ENCODE results near the gene WDR81. TPM values are rescaled to one million over a fixed set of nuclear protein-coding genes. Genes with fewer than 3 reads are reported as not detected.
A peak's percentile ranks its signal among the peaks of the same experiment; 100 is the strongest.
"Not testable (repeated sequence)": the region's sequence is repeated elsewhere in the genome, so short reads cannot be mapped to it uniquely, and the experiment has no call there.

WDR81 gene
- total RNA-seq, 2 experiments from 2014 or later: 35.8 to 36.7 TPM

DNA sequence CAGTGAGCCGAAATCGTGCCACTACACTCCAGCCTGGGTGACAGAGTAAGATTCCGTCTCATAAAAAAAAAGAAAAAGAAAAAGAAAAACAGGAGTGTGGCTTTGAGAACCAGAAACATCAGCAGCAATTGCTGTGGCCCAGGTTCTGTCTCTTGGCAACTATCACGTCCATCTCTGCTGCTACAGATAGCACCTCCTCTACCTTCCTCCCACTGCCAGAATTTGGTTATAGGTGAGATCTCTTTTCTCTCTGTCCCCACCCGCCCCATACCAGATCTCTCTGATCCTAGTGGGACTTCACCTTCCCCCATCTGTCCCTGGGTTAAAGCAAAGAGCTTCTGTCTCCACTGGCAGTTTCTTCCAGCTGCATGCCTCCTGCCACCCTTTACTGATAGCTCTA, 17.4 kb upstream of the WDR81 start:
- H3K27me3 Mint-ChIP-seq: peaks cover 37% of the 10 kb centered on the region
- POLR2A ChIA-PET: interaction anchor here (0.7 kb wide), 1 partner anchor 46 kb away, joined by 5 read pairs; no protein-coding TSS in a partner anchor
- H3K4me1 Mint-ChIP-seq: peaks cover 10% of the 10 kb centered on the region
- ATAC-seq (ENCODE audit: low read depth) (no peak), DNase-seq (no peak)
- peaks cover 2% of the 10 kb centered on the region for H3K36me3 Mint-ChIP-seq
- no peaks in the 10 kb centered on the region for H3K9me3 Mint-ChIP-seq
- no peak overlapping the region for H3K27ac Mint-ChIP-seq
- no peak overlapping the region for H3K4me3 Mint-ChIP-seq

DNA sequence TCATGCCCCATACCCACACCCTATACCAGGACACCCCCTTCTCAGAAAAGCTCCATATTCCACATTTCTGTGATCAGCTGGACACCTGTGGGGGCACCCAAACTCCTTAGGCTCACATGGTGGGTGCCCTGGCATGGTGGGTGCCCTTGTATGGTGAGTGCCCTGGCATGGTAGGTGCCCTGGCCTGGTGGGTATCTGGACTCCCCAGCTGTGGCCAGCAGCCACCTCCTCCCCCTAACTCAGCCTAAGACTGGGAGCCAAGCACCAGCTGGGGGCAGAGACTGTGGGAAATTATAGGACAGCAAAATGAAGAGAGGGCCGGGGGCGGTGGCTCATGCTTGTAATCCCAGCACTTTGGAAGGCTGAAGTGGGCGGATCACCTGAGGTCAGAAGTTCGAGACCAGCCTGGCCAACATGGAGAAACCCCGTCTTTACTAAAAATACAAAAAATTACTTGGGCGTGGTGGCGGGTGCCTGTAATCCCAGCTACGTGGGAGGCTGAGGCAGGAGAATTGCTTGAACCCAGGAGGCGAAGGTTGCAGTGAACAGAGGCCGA, 15.6 kb upstream of the WDR81 start:
- peak overlapping the region; percentile 51 for H3K4me3 Mint-ChIP-seq
- ATAC-seq (ENCODE audit: low read depth): not testable (repeated sequence)

GRCh38 chr17:1709403-1709951, 15.0 kb upstream of the WDR81 start:
- no peak overlapping the region for H3K4me3 Mint-ChIP-seq
- peaks cover 13% of the 10 kb centered on the region for H3K4me1 Mint-ChIP-seq
- POLR2A ChIA-PET: interaction anchor here (0.7 kb wide), 1 partner anchor 24 kb away, joined by 5 read pairs; no protein-coding TSS in a partner anchor
- H3K27ac Mint-ChIP-seq: no peak overlapping the region
- H3K9me3 Mint-ChIP-seq: no peaks in the 10 kb centered on the region
- peaks cover 38% of the 10 kb centered on the region for H3K27me3 Mint-ChIP-seq
- ATAC-seq (ENCODE audit: low read depth) (peak; percentile 5), DNase-seq (no peak)
- peaks cover 3% of the 10 kb centered on the region for H3K36me3 Mint-ChIP-seq

More for the DNA sequence above, 15.6 kb upstream of the WDR81 start:
- not testable (repeated sequence) for DNase-seq, H3K27ac Mint-ChIP-seq, H3K36me3 Mint-ChIP-seq, H3K9me3 Mint-ChIP-seq
- POLR2A ChIA-PET: interaction anchor here (0.7 kb wide), 1 partner anchor 25 kb away, joined by 5 read pairs; no protein-coding TSS in a partner anchor
- Mint-ChIP-seq H3K4me1 (peaks cover 12% of the 10 kb centered on the region), H3K27me3 (peaks cover 36% of the 10 kb centered on the region)

GRCh38 chr17:1709971-1710806, 14.3 kb upstream of the WDR81 start, which contains the start of gene TLCD2:
TSS of gene TLCD2 (minus strand) at chr17:1710377. CDS start at chr17:1710242, 135 bp downstream.
- H3K9me3 Mint-ChIP-seq: no peaks in the 10 kb centered on the region
- POLR2A ChIA-PET: no interaction called here
- peak; percentile 28 for ATAC-seq (ENCODE audit: low read depth)
- peaks cover 33% of the 10 kb centered on the region for H3K27me3 Mint-ChIP-seq
- DNase-seq: peak; percentile 52
- H3K27ac Mint-ChIP-seq: no peak within 1 kb of the TSS
- H3K36me3 Mint-ChIP-seq: peaks cover 3% of the 10 kb centered on the region
- H3K4me1 Mint-ChIP-seq: peaks cover 16% of the 10 kb centered on the region
- H3K4me3 Mint-ChIP-seq: peak within 1 kb of the TSS; percentile 57

DNA sequence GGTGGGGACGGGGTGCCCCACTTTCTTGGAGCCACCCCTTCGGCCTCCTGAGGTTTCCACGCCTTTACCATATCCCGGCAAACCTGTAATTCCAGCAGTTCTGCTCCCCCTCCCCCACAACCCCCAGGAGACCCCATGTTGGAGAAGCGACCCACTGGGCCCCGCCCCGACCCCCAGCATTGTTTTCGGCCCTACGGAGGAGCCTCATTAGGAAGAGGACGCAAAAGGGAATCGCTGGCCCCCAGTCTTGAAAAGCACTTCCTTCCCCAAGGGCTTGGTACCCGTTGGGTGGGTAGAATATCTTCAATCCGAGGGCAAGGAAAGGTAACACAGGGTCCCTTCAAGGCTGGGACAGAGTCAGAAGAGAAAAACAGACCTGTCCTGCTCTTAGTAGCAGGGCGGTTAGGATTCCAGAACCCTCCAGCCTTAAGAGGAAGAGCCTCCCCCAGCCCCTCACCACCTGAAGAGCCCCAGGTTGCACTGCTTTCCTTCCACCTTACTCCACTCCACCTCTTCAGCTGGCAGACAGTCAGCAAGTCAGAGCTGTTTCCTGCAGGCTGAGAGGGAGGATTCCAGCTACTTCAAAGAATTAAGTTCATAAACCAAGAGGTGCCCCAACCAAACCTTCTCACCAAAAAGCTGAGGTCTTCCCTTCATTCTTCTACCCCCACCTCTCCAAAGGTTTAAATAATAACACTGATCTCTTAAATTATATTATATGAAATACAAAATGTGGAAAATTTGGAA, 13.5 kb upstream of the WDR81 start:
- DNase-seq (no peak), ATAC-seq (ENCODE audit: low read depth) (no peak)
- Mint-ChIP-seq H3K27ac (no peak overlapping the region), H3K36me3 (peaks cover 3% of the 10 kb centered on the region), H3K4me1 (peaks cover 17% of the 10 kb centered on the region), H3K9me3 (no peaks in the 10 kb centered on the region), H3K4me3 (peak overlapping the region; percentile 57), H3K27me3 (peaks cover 30% of the 10 kb centered on the region)
- POLR2A ChIA-PET: no interaction called here

- POLR2A ChIA-PET: no interaction called here
- Mint-ChIP-seq H3K27me3 (peaks cover 30% of the 10 kb centered on the region), H3K4me1 (peaks cover 17% of the 10 kb centered on the region), H3K9me3 (no peaks in the 10 kb centered on the region), H3K27ac (no peak overlapping the region), H3K4me3 (no peak overlapping the region), H3K36me3 (peaks cover 3% of the 10 kb centered on the region)
- DNase-seq (no peak), ATAC-seq (ENCODE audit: low read depth) (no peak)
Observed at GRCh38 chr17:1711804-1712203, 12.7 kb upstream of the WDR81 start.

DNA sequence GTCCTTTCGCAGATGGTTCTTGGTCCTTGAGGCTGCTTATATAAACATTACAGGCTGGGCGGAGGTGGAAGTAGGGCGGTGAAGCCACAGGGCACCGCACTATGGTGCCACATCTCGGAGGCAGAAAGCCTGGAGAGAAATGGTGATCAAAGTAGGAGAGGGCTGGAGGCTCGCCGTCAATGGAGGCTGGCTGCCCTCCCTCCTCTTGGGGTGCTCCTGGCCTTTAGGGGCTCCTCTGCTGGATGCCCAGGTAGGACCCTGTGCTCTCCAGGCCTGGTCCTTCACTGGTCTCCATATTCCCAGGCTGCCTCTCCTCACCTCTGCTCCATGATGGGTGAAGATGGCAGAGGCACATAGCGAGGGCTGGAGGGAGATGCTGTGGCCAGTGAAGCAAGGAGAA, 12.2 kb upstream of the WDR81 start:
- ATAC-seq (ENCODE audit: low read depth) (no peak), DNase-seq (no peak)
- H3K27me3 Mint-ChIP-seq: peaks cover 28% of the 10 kb centered on the region
- POLR2A ChIA-PET: no interaction called here
- no peak overlapping the region for H3K4me3 Mint-ChIP-seq
- H3K9me3 Mint-ChIP-seq: no peaks in the 10 kb centered on the region
- H3K4me1 Mint-ChIP-seq: peaks cover 17% of the 10 kb centered on the region
- no peak overlapping the region for H3K27ac Mint-ChIP-seq
- peaks cover 3% of the 10 kb centered on the region for H3K36me3 Mint-ChIP-seq

DNA sequence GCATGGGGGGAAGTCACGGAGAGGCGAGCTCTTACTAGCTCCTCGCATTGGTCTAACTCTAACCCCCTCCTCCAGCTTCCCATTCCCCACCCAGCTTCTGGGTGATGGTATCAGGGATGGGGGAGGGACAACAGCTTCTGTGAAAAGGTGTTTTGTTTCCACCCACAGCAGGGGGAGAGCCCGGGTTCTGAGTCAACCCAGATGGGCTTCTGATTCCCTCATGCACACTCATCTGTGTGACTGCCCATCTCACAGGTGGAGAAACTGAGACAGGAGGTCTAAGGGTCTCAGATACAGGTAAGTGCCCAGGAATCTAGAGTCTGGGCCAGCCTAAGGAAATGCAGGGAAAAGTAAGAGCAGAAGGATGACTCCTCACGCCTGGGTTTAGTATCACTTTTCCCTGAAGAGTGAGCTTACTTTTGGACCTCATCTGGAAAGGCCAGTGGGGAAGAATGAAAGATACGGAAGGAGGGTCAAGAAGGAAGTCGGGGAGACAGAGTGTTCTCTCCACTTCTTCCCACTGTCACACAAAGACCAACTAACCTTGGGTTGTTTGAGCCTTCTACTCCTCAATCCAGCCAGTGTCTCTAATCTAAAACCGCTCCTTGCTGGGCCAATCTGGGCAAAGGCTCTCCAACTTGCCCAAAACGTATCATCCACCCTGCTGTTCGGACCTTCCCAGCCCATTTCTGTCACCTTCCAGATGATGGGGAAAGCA, 11.2 kb upstream of the WDR81 start:
- no peak overlapping the region for H3K27ac Mint-ChIP-seq
- POLR2A ChIA-PET: interaction anchor here (0.6 to 0.8 kb wide), 2 partner anchors 11 to 83 kb away, joined by 3 read pairs; partner anchors contain the start of gene WDR81
- peaks cover 23% of the 10 kb centered on the region for H3K27me3 Mint-ChIP-seq
- DNase-seq: no peak
- peaks cover 3% of the 10 kb centered on the region for H3K36me3 Mint-ChIP-seq
- H3K4me1 Mint-ChIP-seq: peaks cover 23% of the 10 kb centered on the region
- no peak for ATAC-seq (ENCODE audit: low read depth)
- H3K9me3 Mint-ChIP-seq: no peaks in the 10 kb centered on the region
- no peak overlapping the region for H3K4me3 Mint-ChIP-seq

DNA sequence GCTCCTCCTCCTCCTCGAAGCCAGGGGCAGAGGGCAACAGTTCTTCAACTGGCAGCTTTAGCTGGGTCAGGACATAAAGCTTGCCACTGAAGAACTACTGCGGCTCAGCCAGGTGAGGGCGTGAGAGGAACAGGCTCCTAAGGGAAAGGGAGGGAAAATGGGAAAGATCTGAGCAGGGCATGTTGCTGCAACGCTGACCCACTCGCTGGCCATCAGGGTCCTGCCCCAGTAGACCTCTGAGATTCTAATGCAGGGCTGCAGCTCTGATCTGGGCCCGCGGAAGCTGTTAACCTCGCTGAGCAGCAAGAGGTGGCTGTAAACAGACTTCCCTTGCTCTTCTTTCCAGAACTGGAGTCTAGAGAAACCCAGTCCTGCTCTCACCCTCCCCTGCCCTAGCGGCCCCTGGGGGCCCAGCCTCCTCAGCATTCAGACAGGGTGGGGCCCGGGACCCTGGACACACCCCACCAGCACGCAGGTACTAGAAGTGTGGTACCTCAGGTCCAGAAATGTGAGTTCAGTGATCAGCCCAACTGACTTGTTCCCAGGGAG, 10.6 kb upstream of the WDR81 start:
- ATAC-seq (ENCODE audit: low read depth): no peak
- no peaks in the 10 kb centered on the region for H3K9me3 Mint-ChIP-seq
- POLR2A ChIA-PET: interaction anchor here (0.8 kb wide), 1 partner anchor 10 kb away, joined by 3 read pairs; the partner anchor contains the start of gene WDR81
- peak overlapping the region; percentile 73 for H3K4me3 Mint-ChIP-seq
- peaks cover 3% of the 10 kb centered on the region for H3K36me3 Mint-ChIP-seq
- peaks cover 19% of the 10 kb centered on the region for H3K27me3 Mint-ChIP-seq
- H3K27ac Mint-ChIP-seq: no peak overlapping the region
- peak; percentile 31 for DNase-seq
- peaks cover 23% of the 10 kb centered on the region for H3K4me1 Mint-ChIP-seq

DNA sequence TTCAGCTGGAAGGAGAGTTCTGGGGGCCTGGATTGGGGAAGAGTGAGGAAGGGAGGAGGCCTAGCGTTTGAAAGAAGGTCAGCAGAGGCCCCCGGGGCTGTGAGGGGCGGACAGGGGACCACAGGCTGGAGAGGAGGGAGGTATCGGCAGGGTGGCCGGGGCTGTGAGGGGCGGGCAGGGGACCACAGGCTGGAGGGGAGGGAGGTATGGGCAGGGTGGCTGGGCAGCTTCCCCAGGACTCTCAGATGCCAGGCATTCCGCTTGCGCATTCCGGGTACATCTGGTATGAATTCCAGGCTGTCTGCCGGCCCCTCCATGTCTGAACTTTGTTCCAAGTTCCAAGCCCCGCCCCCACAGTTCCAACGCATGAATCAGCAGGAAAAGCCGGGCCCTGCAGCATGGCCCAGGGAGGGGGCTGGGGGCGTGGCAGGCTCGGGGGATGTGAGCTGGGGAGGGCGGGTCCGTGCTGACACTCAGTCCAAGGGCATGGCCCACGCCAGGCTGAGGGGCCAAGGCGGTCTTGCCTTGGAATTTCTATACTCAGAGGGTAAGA, 10.0 kb upstream of the WDR81 start:
- Mint-ChIP-seq H3K27me3 (peaks cover 14% of the 10 kb centered on the region), H3K4me1 (peaks cover 23% of the 10 kb centered on the region), H3K9me3 (no peaks in the 10 kb centered on the region), H3K4me3 (peak overlapping the region; percentile 73), H3K27ac (no peak overlapping the region), H3K36me3 (peaks cover 3% of the 10 kb centered on the region)
- DNase-seq: peak; percentile 39
- POLR2A ChIA-PET: interaction anchor here (0.8 kb wide), 1 partner anchor 10 kb away, joined by 3 read pairs; the partner anchor contains the start of gene WDR81
- ATAC-seq (ENCODE audit: low read depth): no peak

DNA sequence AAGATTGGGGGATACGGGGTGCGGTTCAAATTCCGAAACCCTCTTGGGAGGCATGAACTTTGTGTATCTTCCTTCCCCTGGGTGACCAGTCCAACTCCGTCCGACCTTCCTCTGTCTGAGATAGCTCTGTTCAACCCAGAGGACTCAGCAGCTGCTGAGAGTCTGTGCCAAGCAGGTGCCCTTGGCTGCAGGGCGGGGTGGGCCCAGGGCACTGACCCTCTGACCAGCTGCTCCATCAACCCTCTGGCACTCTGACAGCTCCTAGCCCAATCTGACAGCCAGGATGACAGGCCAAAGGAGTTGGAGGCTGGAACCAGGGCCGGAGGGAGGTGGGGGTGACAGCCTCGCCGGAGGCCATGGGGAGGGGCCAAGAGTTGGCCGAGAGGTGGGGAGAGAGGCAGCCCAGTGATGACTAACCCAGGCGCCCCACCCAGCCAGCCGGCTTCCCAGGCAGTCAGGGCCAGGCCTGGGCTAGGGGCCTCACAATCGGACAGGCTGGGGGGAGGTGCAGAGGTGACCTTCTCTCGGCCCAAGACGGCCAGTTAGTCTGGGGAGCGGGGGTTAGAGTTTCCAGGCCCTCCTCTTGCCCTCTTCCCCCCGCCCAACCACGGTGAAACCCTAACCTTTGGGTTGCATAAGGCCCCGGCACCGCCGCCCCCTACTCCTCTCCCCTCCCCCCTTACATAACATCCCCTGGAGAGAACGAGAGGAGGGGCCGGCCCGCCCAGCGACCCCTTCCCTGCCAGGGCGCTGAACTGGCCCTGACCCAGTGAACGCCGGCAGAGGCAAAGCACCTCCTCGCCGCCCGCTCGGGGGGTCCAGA, 9.3 kb upstream of the WDR81 start:
- Mint-ChIP-seq H3K36me3 (peaks cover 3% of the 10 kb centered on the region), H3K4me3 (peak overlapping the region; percentile 63), H3K27ac (peak overlapping the region; percentile 60), H3K9me3 (no peaks in the 10 kb centered on the region), H3K27me3 (peaks cover 15% of the 10 kb centered on the region), H3K4me1 (peaks cover 23% of the 10 kb centered on the region)
- ATAC-seq (ENCODE audit: low read depth) (no peak), DNase-seq (peak; percentile 50)
- POLR2A ChIA-PET: interaction anchor here (1.1 to 3.1 kb wide), 6 partner anchors 31 to 374 kb away, joined by 3 to 25 read pairs (median 16); partner anchors contain the start of genes PRPF8, RPA1 and SMYD4

Data from activated naive CD8-positive, alpha-beta T cell treated with anti-CD3 and anti-CD28 coated beads, Interleukin-2, amount 10 ng/mL, durations not matched to agents 7 days and 5 days (primary cell).